ENCODE measurements around the gene PIF1. TPM values are rescaled to one million over a fixed set of nuclear protein-coding genes. Genes with fewer than 3 reads are reported as not detected.
A peak's percentile ranks its signal among the peaks of the same experiment; 100 is the strongest.

Gene PIF1
- total RNA-seq, 3 donors from 2014 or later (not counting 1 experiment from before 2014, with no cell fraction given): 6.2 to 23.9 (median 9.7) TPM

- H3K4me1 ChIP-seq (ENCODE audit: control insufficient read depth, insufficient read depth, low read length): peaks cover 68% of the 10 kb centered on the region
- Mint-ChIP-seq H3K4me1 (peaks cover 76 to 84% of the 10 kb centered on the region in 2 donors), H3K27ac (peak overlapping the region; percentile 86 to 89), H3K4me3 (peak overlapping the region; percentile 83), H3K9me3 (no peaks in the 10 kb centered on the region), H3K36me3 (no peaks in the 10 kb centered on the region), H3K27me3 (ENCODE audit: low read depth in 2 of 2) (no peaks in the 10 kb centered on the region)
- WGBS (ENCODE audit: insufficient coverage): 9% methylated on average over 8 of the region's 8 CpGs
- H3K27me3 ChIP-seq (ENCODE audit: control insufficient read depth, insufficient read depth, low read length): no peaks in the 10 kb centered on the region
- intact Hi-C loops (cut with micrococcal nuclease): loop anchor here (5.0 kb wide), 1 partner anchor 143 kb away; the partner anchor contains the start of gene SPG21
- peak overlapping the region; percentile 65 for H3K27ac ChIP-seq (ENCODE audit: low read length)
- no peak for TF ChIP-seq CTCF (IDR thresholded peaks at IDR 0.05)
- no peaks in the 10 kb centered on the region for H3K9me3 ChIP-seq (ENCODE audit: control insufficient read depth, insufficient read depth, low read length)
- H3K4me3 ChIP-seq (ENCODE audit: low read length): peak overlapping the region; percentile 73
- DNase-seq (peak; percentile 34 to 57), ATAC-seq (peak; percentile 39 to 42 (median 39))
- peaks cover 13% of the 10 kb centered on the region for H3K36me3 ChIP-seq (ENCODE audit: control insufficient read depth, insufficient read depth, low read length)
These were observed 19.2 kb upstream of the PIF1 start for GRCh38 chr15:64844576-64845145.

GRCh38 chr15:64843991-64844390, 18.5 kb upstream of the PIF1 start:
- Mint-ChIP-seq H3K27me3 (ENCODE audit: low read depth in 2 of 2) (no peaks in the 10 kb centered on the region), H3K36me3 (no peaks in the 10 kb centered on the region), H3K9me3 (no peaks in the 10 kb centered on the region), H3K27ac (peak overlapping the region; percentile 86 to 89), H3K4me3 (peak overlapping the region; percentile 83), H3K4me1 (peaks cover 82 to 91% of the 10 kb centered on the region in 2 donors)
- Histone ChIP-seq H3K27me3 (ENCODE audit: control insufficient read depth, insufficient read depth, low read length) (no peaks in the 10 kb centered on the region), H3K4me3 (ENCODE audit: low read length) (peak overlapping the region; percentile 73), H3K27ac (ENCODE audit: low read length) (peak overlapping the region; percentile 65), H3K36me3 (ENCODE audit: control insufficient read depth, insufficient read depth, low read length) (peaks cover 13% of the 10 kb centered on the region), H3K9me3 (ENCODE audit: control insufficient read depth, insufficient read depth, low read length) (no peaks in the 10 kb centered on the region), H3K4me1 (ENCODE audit: control insufficient read depth, insufficient read depth, low read length) (peaks cover 68% of the 10 kb centered on the region)
- TF ChIP-seq CTCF (IDR thresholded peaks at IDR 0.05): no peak
- 30% methylated on average over 4 of the region's 4 CpGs for WGBS (ENCODE audit: insufficient coverage)
- no peak for ATAC-seq
- no peak for DNase-seq
- intact Hi-C loops (cut with micrococcal nuclease): loop anchor here (5.0 kb wide), 1 partner anchor 143 kb away; the partner anchor contains the start of gene SPG21

GRCh38 chr15:64842986-64843561, 17.6 kb upstream of the PIF1 start:
- no peaks in the 10 kb centered on the region for H3K27me3 ChIP-seq (ENCODE audit: control insufficient read depth, insufficient read depth, low read length)
- H3K4me1 Mint-ChIP-seq: peaks cover 85 to 94% of the 10 kb centered on the region in 2 donors
- ATAC-seq: no peak
- TF ChIP-seq CTCF (IDR thresholded peaks at IDR 0.05): no peak
- H3K9me3 Mint-ChIP-seq: no peaks in the 10 kb centered on the region
- H3K27ac Mint-ChIP-seq: peak overlapping the region; percentile 86 to 89
- intact Hi-C loops (cut with micrococcal nuclease): loop anchor here (5.0 kb wide), 1 partner anchor 144 kb away; the partner anchor contains the start of gene SPG21
- peak overlapping the region; percentile 44 for H3K27ac ChIP-seq (ENCODE audit: low read length)
- WGBS (ENCODE audit: insufficient coverage): 8% methylated on average over 5 of the region's 7 CpGs
- peak in 1 of 2 donors; percentile 36 for DNase-seq
- no peaks in the 10 kb centered on the region for H3K27me3 Mint-ChIP-seq (ENCODE audit: low read depth in 2 of 2)
- peak overlapping the region; percentile 83 for H3K4me3 Mint-ChIP-seq
- no peaks in the 10 kb centered on the region for H3K9me3 ChIP-seq (ENCODE audit: control insufficient read depth, insufficient read depth, low read length)
- peaks cover 5% of the 10 kb centered on the region for H3K36me3 ChIP-seq (ENCODE audit: control insufficient read depth, insufficient read depth, low read length)
- H3K36me3 Mint-ChIP-seq: no peaks in the 10 kb centered on the region
- H3K4me1 ChIP-seq (ENCODE audit: control insufficient read depth, insufficient read depth, low read length): peaks cover 72% of the 10 kb centered on the region
- H3K4me3 ChIP-seq (ENCODE audit: low read length): peak overlapping the region; percentile 73

Measured in natural killer cell (primary cell).